IMR-90 (cell line): ENCODE data around the gene PPP6R3. TPM values are rescaled to one million over a fixed set of nuclear protein-coding genes. Genes with fewer than 3 reads are reported as not detected.
"Not testable (repeated sequence)": the region's sequence is repeated elsewhere in the genome, so short reads cannot be mapped to it uniquely, and the experiment has no call there.

Experiments
- ATAC-seq: fragments of 200-7000 bp; cut with Tn5 transposase; 2 replicates; pipeline ENCODE4 v1.9.1; 2020; ENCODE audit warnings: low read depth, mild to moderate bottlenecking, moderate library complexity
- BruUV-seq: library from RNA; stranded (reverse); fragments of 400-500 nt; replicated peaks from 2 replicates; lab custom pipeline; 2021; lab: Mats Ljungman, UMichigan
- CTCF ChIA-PET: fragments of 300-600 bp; formaldehyde crosslinking; extraction: SDS; loops from one replicate; lab custom pipeline; 2021; ENCODE audit warnings: antibody characterized with exemption; lab: Yijun Ruan, JAX
- POLR2A ChIA-PET: fragments of 300-600 bp; sonication (Branson Sonifier 250); formaldehyde crosslinking; loops from one replicate; lab custom pipeline; 2022; ENCODE audit warnings: antibody characterized with exemption; ENCODE audit not compliant: unreplicated experiment; lab: Charles Lee
- DNase-seq: peaks from one replicate; pipeline ENCODE4 v3.0.0; 2013
- H2AFZ ChIP-seq: replicated peaks from 2 replicates; pipeline ENCODE3; 2013; ENCODE audit warnings: low read length, mild to moderate bottlenecking; ENCODE audit not compliant: poor library complexity
- H2AK5ac ChIP-seq: 2 replicates; pipeline ENCODE4 v1.6.1; 2013; ENCODE audit warnings: low read depth, low read length, inconsistent platforms
- H2AK9ac ChIP-seq: replicated peaks from 2 replicates; pipeline ENCODE3; 2013; ENCODE audit warnings: mild to moderate bottlenecking, low read depth, low read length, moderate library complexity; ENCODE audit not compliant: poor library complexity
- H2BK120ac ChIP-seq: 2 replicates; pipeline ENCODE4 v1.6.1; 2013; ENCODE audit warnings: low read depth, low read length, inconsistent platforms
- H2BK15ac ChIP-seq: 3 replicates; pipeline ENCODE4 v1.6.1; 2013; ENCODE audit warnings: low read depth, low read length, inconsistent platforms
- H2BK20ac ChIP-seq: 2 replicates; pipeline ENCODE4 v1.6.1; 2013; ENCODE audit warnings: low read depth, mild to moderate bottlenecking, inconsistent platforms, low read length, moderate library complexity
- H2BK5ac ChIP-seq: 2 replicates; pipeline ENCODE4 v1.6.1; 2013; ENCODE audit warnings: mild to moderate bottlenecking, low read depth, low read length, inconsistent platforms; ENCODE audit not compliant: poor library complexity, severe bottlenecking
- H3K14ac ChIP-seq: replicated peaks from 2 replicates; pipeline ENCODE4 v1.6.1; 2013; ENCODE audit warnings: low read depth, low read length, inconsistent platforms
- H3K18ac ChIP-seq: 2 replicates; pipeline ENCODE4 v1.6.1; 2013; ENCODE audit warnings: low read depth, low read length, control low read depth
- H3K23ac ChIP-seq: 2 replicates; pipeline ENCODE4 v1.6.1; 2013; ENCODE audit warnings: low read depth, low read length, inconsistent platforms
- H3K27ac ChIP-seq: 2 replicates; pipeline ENCODE4 v1.5.1; 2013; ENCODE audit warnings: mild to moderate bottlenecking, control low read depth, low read length; ENCODE audit not compliant: insufficient read depth
- H3K27me3 ChIP-seq: 2 replicates; pipeline ENCODE4 v1.6.1; 2013; ENCODE audit warnings: low read length; ENCODE audit not compliant: control insufficient read depth, insufficient read depth
- H3K36me3 ChIP-seq: 2 replicates; pipeline ENCODE4 v1.6.1; 2013; ENCODE audit warnings: low read length, mixed read lengths; ENCODE audit not compliant: control insufficient read depth, insufficient read depth
- H3K4ac ChIP-seq: 2 replicates; pipeline ENCODE4 v1.6.1; 2013; ENCODE audit warnings: low read depth, low read length, inconsistent platforms
- H3K4me1 ChIP-seq: 2 replicates; pipeline ENCODE4 v1.6.1; 2013; ENCODE audit warnings: low read length, mixed read lengths; ENCODE audit not compliant: control insufficient read depth, insufficient read depth
- H3K4me2 ChIP-seq: 2 replicates; pipeline ENCODE4 v1.6.1; 2013; ENCODE audit warnings: low read depth, mild to moderate bottlenecking, control low read depth, low read length, moderate library complexity
- H3K4me3 ChIP-seq: 2 replicates; pipeline ENCODE4 v1.5.1; 2013; ENCODE audit warnings: low read depth, mild to moderate bottlenecking, control low read depth, low read length, moderate library complexity; ENCODE audit not compliant: insufficient read depth
- H3K56ac ChIP-seq: 2 replicates; pipeline ENCODE4 v1.6.1; 2013; ENCODE audit warnings: low read length, inconsistent platforms; ENCODE audit not compliant: insufficient read depth; ENCODE audit errors: extremely low read depth
- H3K79me1 ChIP-seq, 2 experiments: 2 replicates each; pipeline ENCODE4 v1.6.1; 2013; ENCODE audit warnings: low read length in 2 of 2, inconsistent platforms in 1 of 2, low read depth in 1 of 2
- H3K9ac ChIP-seq: 2 replicates; pipeline ENCODE4 v1.6.1; 2013; ENCODE audit warnings: low read depth, low read length, control low read depth
- H3K9me1 ChIP-seq: 2 replicates; pipeline ENCODE4 v1.6.1; 2013; ENCODE audit warnings: low read length, inconsistent platforms; ENCODE audit not compliant: insufficient read depth
- H3K9me3 ChIP-seq: 2 replicates; pipeline ENCODE4 v1.6.1; 2013; ENCODE audit warnings: low read length; ENCODE audit not compliant: control insufficient read depth, insufficient read depth
- H4K20me1 ChIP-seq: 2 replicates; pipeline ENCODE4 v1.6.1; 2013; ENCODE audit warnings: low read length, inconsistent platforms; ENCODE audit not compliant: insufficient read depth
- H4K5ac ChIP-seq: 2 replicates; pipeline ENCODE4 v1.6.1; 2013; ENCODE audit warnings: mild to moderate bottlenecking, low read depth, low read length, control low read depth
- H4K8ac ChIP-seq, 2 experiments: 2 replicates each; pipeline ENCODE4 v1.6.1; 2013; ENCODE audit warnings: low read depth in 2 of 2, low read length in 2 of 2, control low read depth in 1 of 2, inconsistent platforms in 1 of 2
- H4K91ac ChIP-seq: 2 replicates; pipeline ENCODE4 v1.6.1; 2013; ENCODE audit warnings: low read depth, low read length, inconsistent platforms; ENCODE audit not compliant: insufficient read depth
- WGBS, 2 experiments: methylation state at CpG; one replicate each; pipeline versions ENCODE4 v1.1.5 to v1.1.7; 2013; ENCODE audit warnings: missing lambda C conversion rate in 2 of 2; ENCODE audit not compliant: insufficient read length in 1 of 2; ENCODE audit errors: extremely low coverage in 2 of 2; 5-methylcytosine and 5-hydroxymethylcytosine counted together
- dilution Hi-C: fragments of 300-500 bp; cut with HindIII; formaldehyde crosslinking; loops from one replicate; pipeline ENCODE4 v1.14.3; 2018; ENCODE audit warnings: low sequenced_read_pairs; ENCODE audit not compliant: unreplicated experiment
- in situ Hi-C: fragments of 300-500 bp; cut with MboI; formaldehyde crosslinking; loops from 3 replicates; pipeline ENCODE4 v1.14.3; 2019; ENCODE audit warnings: low sequenced_read_pairs, inconsistent platforms, mixed read lengths
- intact Hi-C: fragments of 100-400 bp; cut with micrococcal nuclease; formaldehyde crosslinking; loops from 2 replicates; pipeline ENCODE4 v1.10.0; 2022
- polyA plus RNA-seq, 3 experiments: library from polyadenylated mRNA; depleted of rRNA; stranded (reverse); fragments of >200 nt; gene quantifications; 2 replicates each; pipeline ENCODE4 v1.2.3, GENCODE V29; 2012; ENCODE audit warnings: low replicate concordance in 1 of 3
- total RNA-seq: library from RNA; depleted of rRNA; stranded (reverse); fragments of >200 nt; gene quantifications from 2 replicates; pipeline ENCODE4 v1.2.3, GENCODE V29; 2012

PPP6R3 gene
- total and polyA plus RNA-seq, 2 of the 4 experiments (the other 2 are of a cell fraction): 29.0 to 123 TPM

- H3K27me3 ChIP-seq, H3K4me3 ChIP-seq, H2BK20ac ChIP-seq, ATAC-seq, H3K56ac ChIP-seq, H3K14ac ChIP-seq, H4K8ac ChIP-seq, H4K5ac ChIP-seq, H2BK15ac ChIP-seq, H3K79me1 ChIP-seq, H3K9me1 ChIP-seq, H3K27ac ChIP-seq, H2BK120ac ChIP-seq, H4K20me1 ChIP-seq, CTCF ChIA-PET, H3K9ac ChIP-seq, H2AFZ ChIP-seq, H2BK5ac ChIP-seq, in situ Hi-C loops, H3K4me1 ChIP-seq, DNase-seq, BruUV-seq, H3K23ac ChIP-seq, dilution Hi-C loops, H4K91ac ChIP-seq, H2AK5ac ChIP-seq, H3K9me3 ChIP-seq, H3K4me2 ChIP-seq, H3K4ac ChIP-seq, H2AK9ac ChIP-seq, intact Hi-C loops, POLR2A ChIA-PET, H3K18ac ChIP-seq: not testable (repeated sequence)
- H3K36me3 ChIP-seq: peaks cover 52% of the 10 kb centered on the region
- no CpG with 5 or more reads among the region's 5 CpGs for WGBS, 2 experiments
Measured at GRCh38 chr11:68434159-68434558, 26.4 kb upstream of the PPP6R3 start.
